SK-N-SH treated with all-trans-retinoic acid at 6 μM for 48 hours (cell line): ENCODE results near the gene ACKR3.

ENCODE experiments used
- ATAC-seq: fragments of 200-7000 bp; cut with Tn5 transposase; 3 replicates; pipeline ENCODE4 v1.9.1; 2020; ENCODE audit warnings: mild to moderate bottlenecking, moderate library complexity
- BACH2 ChIP-seq: fragments of 250-450 bp; sonication (Bioruptor Pico); IDR thresholded peaks from 2 replicates; pipeline ENCODE4 v1.9.0; 2021; ENCODE audit warnings: mild to moderate bottlenecking, borderline replicate concordance
- CREB5 ChIP-seq: fragments of 250-450 bp; sonication (Bioruptor Pico); IDR thresholded peaks from 2 replicates; pipeline ENCODE4 v1.5.1; 2020; ENCODE audit warnings: low read depth, mild to moderate bottlenecking, moderate library complexity
- CSDC2 ChIP-seq: fragments of 250-450 bp; sonication (Bioruptor Pico); IDR thresholded peaks from 2 replicates; pipeline ENCODE4 v1.5.0; 2020; ENCODE audit warnings: mild to moderate bottlenecking, moderate library complexity
- CSRNP3 ChIP-seq: fragments of 250-450 bp; sonication (Bioruptor Pico); IDR thresholded peaks from 2 replicates; pipeline ENCODE4 v1.5.1; 2021; ENCODE audit warnings: mild to moderate bottlenecking, moderate library complexity
- ESRRG ChIP-seq: fragments of 250-450 bp; sonication (Bioruptor Pico); IDR thresholded peaks from 2 replicates; pipeline ENCODE4 v1.6.1; 2021; ENCODE audit warnings: mild to moderate bottlenecking
- GLIS3 ChIP-seq: fragments of 250-450 bp; sonication (Bioruptor Pico); IDR thresholded peaks from 2 replicates; pipeline ENCODE4 v1.5.0; 2020; ENCODE audit warnings: mild to moderate bottlenecking, moderate library complexity
- ISL1 ChIP-seq: fragments of 250-450 bp; sonication (Bioruptor Pico); IDR thresholded peaks from 2 replicates; pipeline ENCODE4 v2.1.2; 2022; ENCODE audit warnings: mild to moderate bottlenecking, moderate library complexity
- OSR1 ChIP-seq: fragments of 250-450 bp; sonication (Bioruptor Pico); IDR thresholded peaks from 2 replicates; pipeline ENCODE4 v1.8.0; 2022; ENCODE audit warnings: moderate library complexity, mild to moderate bottlenecking, inconsistent platforms
- PATZ1 ChIP-seq: fragments of 250-450 bp; sonication (Bioruptor Pico); IDR thresholded peaks from 2 replicates; pipeline ENCODE4 v1.8.0; 2020; ENCODE audit warnings: mild to moderate bottlenecking, moderate library complexity, borderline replicate concordance
- POU6F1 ChIP-seq: fragments of 250-450 bp; sonication (Bioruptor Pico); IDR thresholded peaks from 2 replicates; pipeline ENCODE4 v1.8.0; 2021; ENCODE audit warnings: low read depth, mild to moderate bottlenecking, moderate library complexity, borderline replicate concordance
- PPARA ChIP-seq: fragments of 250-450 bp; sonication (Bioruptor Pico); IDR thresholded peaks from 2 replicates; pipeline ENCODE4 v1.5.0; 2020; ENCODE audit warnings: mild to moderate bottlenecking, borderline replicate concordance
- RARB ChIP-seq: fragments of 250-450 bp; sonication (Bioruptor Pico); IDR thresholded peaks from 2 replicates; pipeline ENCODE4 v1.8.0; 2021; ENCODE audit warnings: mild to moderate bottlenecking, moderate library complexity
- SNAI2 ChIP-seq: fragments of 250-450 bp; sonication (Bioruptor Pico); IDR thresholded peaks from 2 replicates; pipeline ENCODE4 v1.5.0; 2020; ENCODE audit warnings: mild to moderate bottlenecking, moderate library complexity
- TOX ChIP-seq: fragments of 250-450 bp; sonication (Bioruptor Pico); IDR thresholded peaks from 2 replicates; pipeline ENCODE4 v1.8.0; 2021; ENCODE audit warnings: mild to moderate bottlenecking, moderate library complexity, borderline replicate concordance
- TSHZ2 ChIP-seq: fragments of 250-450 bp; sonication (Bioruptor Pico); IDR thresholded peaks from 2 replicates; pipeline ENCODE4 v1.5.0; 2020; ENCODE audit warnings: mild to moderate bottlenecking, moderate library complexity
- ZC3H10 ChIP-seq: fragments of 250-450 bp; sonication (Bioruptor Pico); IDR thresholded peaks from 2 replicates; pipeline ENCODE4 v1.5.1; 2021; ENCODE audit warnings: mild to moderate bottlenecking, moderate library complexity
- ZFP30 ChIP-seq: fragments of 450-650 bp; formaldehyde crosslinking; IDR thresholded peaks from 2 replicates; pipeline ENCODE4 v1.5.0; 2022; ENCODE audit warnings: mild to moderate bottlenecking, moderate library complexity
- ZNF565 ChIP-seq: fragments of 450-650 bp; formaldehyde crosslinking; conservative IDR thresholded peaks from 2 replicates; pipeline ENCODE4 v1.5.0; 2020; ENCODE audit warnings: low read depth, mild to moderate bottlenecking, moderate library complexity
- ZNF70 ChIP-seq: fragments of 450-650 bp; formaldehyde crosslinking; IDR thresholded peaks from 2 replicates; pipeline ENCODE4 v1.5.0; 2020; ENCODE audit warnings: mild to moderate bottlenecking, moderate library complexity
- ZNF8 ChIP-seq: fragments of 450-650 bp; formaldehyde crosslinking; IDR thresholded peaks from 2 replicates; pipeline ENCODE4 v1.5.0; 2020; ENCODE audit warnings: mild to moderate bottlenecking, moderate library complexity

ACKR3 gene

GRCh38 chr2:236533343-236533742 lies 36.3 kb upstream of the ACKR3 start:
- TF ChIP-seq POU6F1 (CRISPR knock-in tag), result no peak
- no peak for TF ChIP-seq RARB (CRISPR knock-in tag)
- no peak for TF ChIP-seq OSR1
- no peak for TF ChIP-seq GLIS3 (CRISPR knock-in tag)
- no peak for TF ChIP-seq CREB5
- no peak for TF ChIP-seq SNAI2 (CRISPR knock-in tag)
- TF ChIP-seq CSRNP3, result no peak
- TF ChIP-seq TOX (CRISPR knock-in tag), result no peak
- no peak for TF ChIP-seq ZNF8 (CRISPR knock-in tag)
- TF ChIP-seq ISL1 (CRISPR knock-in tag), result no peak
- TF ChIP-seq ZC3H10 (CRISPR knock-in tag), result no peak
- ATAC-seq, result no peak

GRCh38 chr2:236535024-236535423 lies 34.6 kb upstream of the ACKR3 start:
- TF ChIP-seq ZNF70 (CRISPR knock-in tag), result no peak
- TF ChIP-seq ZNF565, result no peak
- TF ChIP-seq BACH2 (CRISPR knock-in tag), result no peak
- TF ChIP-seq TOX (CRISPR knock-in tag), result no peak
- TF ChIP-seq ESRRG (CRISPR knock-in tag), result no peak
- TF ChIP-seq ISL1 (CRISPR knock-in tag), result no peak
- TF ChIP-seq PATZ1 (CRISPR knock-in tag), result no peak
- TF ChIP-seq PPARA (CRISPR knock-in tag), result no peak
- TF ChIP-seq TSHZ2, result no peak
- TF ChIP-seq CREB5, result no peak
- no peak for TF ChIP-seq ZNF8 (CRISPR knock-in tag)
- TF ChIP-seq, all 23 proteins: peak for 0
- ATAC-seq, result no peak

GRCh38 chr2:236536727-236537398 lies 32.8 kb upstream of the ACKR3 start:
- ATAC-seq, result no peak
- TF ChIP-seq GLIS3 (CRISPR knock-in tag) (no peak), CSRNP3 (no peak), ZFP30 (no peak), ZNF70 (CRISPR knock-in tag) (no peak), ZNF565 (no peak), ISL1 (CRISPR knock-in tag) (no peak), ESRRG (CRISPR knock-in tag) (no peak), OSR1 (no peak), CSDC2 (CRISPR knock-in tag) (no peak), TSHZ2 (no peak), ZC3H10 (CRISPR knock-in tag) (no peak)
